ENCODE results near the gene PLEKHF1.

The PLEKHF1 gene

GRCh38 chr19:29715701-29716581, 50.7 kb downstream of the PLEKHF1 start:
- no peak for DNase-seq (ENCODE audit: low read depth, low spot score)
- no peaks in the 10 kb centered on the region for H3K27me3 ChIP-seq (ENCODE audit: control insufficient read depth, insufficient read depth, low read length)
- no CpG with 5 or more reads among the region's 13 CpGs for WGBS (ENCODE audit: insufficient coverage, insufficient read length)
- no peaks in the 10 kb centered on the region for H3K9me3 ChIP-seq (ENCODE audit: control insufficient read depth, insufficient read depth, low read length)
- no peaks in the 10 kb centered on the region for H3K36me3 ChIP-seq (ENCODE audit: control insufficient read depth, insufficient read depth, low read length)
- no peak overlapping the region for H3K27ac ChIP-seq (ENCODE audit: low read length)
- H3K4me3 ChIP-seq (ENCODE audit: low read length) = peak overlapping the region; percentile 54
- H3K4me1 ChIP-seq (ENCODE audit: control insufficient read depth, insufficient read depth, low read length) = no peaks in the 10 kb centered on the region

GRCh38 chr19:29717051-29717450, 51.8 kb downstream of the PLEKHF1 start:
- H3K27ac ChIP-seq (ENCODE audit: low read length) = no peak overlapping the region
- no peaks in the 10 kb centered on the region for H3K27me3 ChIP-seq (ENCODE audit: control insufficient read depth, insufficient read depth, low read length)
- H3K9me3 ChIP-seq (ENCODE audit: control insufficient read depth, insufficient read depth, low read length) = no peaks in the 10 kb centered on the region
- no CpG with 5 or more reads among the region's 16 CpGs for WGBS (ENCODE audit: insufficient coverage, insufficient read length)
- no peak overlapping the region for H3K4me3 ChIP-seq (ENCODE audit: low read length)
- no peaks in the 10 kb centered on the region for H3K36me3 ChIP-seq (ENCODE audit: control insufficient read depth, insufficient read depth, low read length)
- no peaks in the 10 kb centered on the region for H3K4me1 ChIP-seq (ENCODE audit: control insufficient read depth, insufficient read depth, low read length)
- DNase-seq (ENCODE audit: low read depth, low spot score) = no peak

DNA sequence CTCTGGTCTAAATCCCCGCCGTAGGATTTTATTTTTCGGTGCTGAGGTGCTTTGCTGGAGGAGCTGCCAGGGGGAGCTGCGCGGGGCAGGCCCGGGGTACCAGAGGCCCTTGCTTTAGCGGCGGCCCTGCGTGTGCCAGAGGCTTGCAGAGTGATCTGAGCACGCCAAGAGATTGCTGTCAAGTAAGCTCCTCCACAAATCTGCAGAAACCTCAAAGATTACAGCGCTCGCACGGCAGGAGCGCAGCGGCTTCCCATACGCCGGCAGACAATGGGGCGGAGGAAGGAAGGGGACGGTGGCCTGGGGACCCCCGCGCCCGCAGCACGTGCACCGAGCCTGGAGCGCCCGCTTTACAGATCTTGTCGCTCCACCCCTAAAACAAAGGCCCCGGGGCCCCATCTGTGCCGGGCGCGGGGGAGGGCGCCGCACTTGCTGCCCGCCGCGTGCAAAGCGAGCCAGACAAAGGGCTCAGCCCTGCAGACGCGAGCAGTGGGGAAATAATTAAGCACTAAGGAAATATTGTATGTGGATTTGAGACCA, 58.9 kb downstream of the PLEKHF1 start:
- Histone ChIP-seq H3K36me3 (ENCODE audit: control insufficient read depth, insufficient read depth, low read length) (no peaks in the 10 kb centered on the region), H3K27ac (ENCODE audit: low read length) (no peak overlapping the region), H3K27me3 (ENCODE audit: control insufficient read depth, insufficient read depth, low read length) (no peaks in the 10 kb centered on the region), H3K9me3 (ENCODE audit: control insufficient read depth, insufficient read depth, low read length) (no peaks in the 10 kb centered on the region), H3K4me1 (ENCODE audit: control insufficient read depth, insufficient read depth, low read length) (no peaks in the 10 kb centered on the region), H3K4me3 (ENCODE audit: low read length) (peak overlapping the region; percentile 20; the same call in 1 of the 2 replicates)
- DNase-seq (ENCODE audit: low read depth, low spot score) = no peak
- WGBS (ENCODE audit: insufficient coverage, insufficient read length) = no CpG with 5 or more reads among the region's 39 CpGs

- no peak overlapping the region for H3K27ac ChIP-seq (ENCODE audit: low read length)
- no peaks in the 10 kb centered on the region for H3K9me3 ChIP-seq (ENCODE audit: control insufficient read depth, insufficient read depth, low read length)
- no peak for DNase-seq (ENCODE audit: low read depth, low spot score)
- no peaks in the 10 kb centered on the region for H3K4me1 ChIP-seq (ENCODE audit: control insufficient read depth, insufficient read depth, low read length)
- H3K27me3 ChIP-seq (ENCODE audit: control insufficient read depth, insufficient read depth, low read length) = no peaks in the 10 kb centered on the region
- no peak overlapping the region for H3K4me3 ChIP-seq (ENCODE audit: low read length)
- no peaks in the 10 kb centered on the region for H3K36me3 ChIP-seq (ENCODE audit: control insufficient read depth, insufficient read depth, low read length)
- WGBS (ENCODE audit: insufficient coverage, insufficient read length) = no CpG with 5 or more reads among the region's 14 CpGs
Measured at GRCh38 chr19:29724746-29725145, 59.5 kb downstream of the PLEKHF1 start.

Data from iPS DF 6.9 (cell line).